ENCODE results near the gene MAGI2. TPM values are rescaled to one million over a fixed set of nuclear protein-coding genes. Genes with fewer than 3 reads are reported as not detected.

MAGI2 gene
- total and polyA plus RNA-seq, 2 experiments from 2014 or later, result 16.8 to 24.7 TPM

GRCh38 chr7:78716876-78717275, 736.6 kb downstream of the MAGI2 start:
- DNase-seq (ENCODE audit: low read depth in 1 of 2, low spot score in 1 of 2), result peak in 1 of 2 donors; percentile 61

GRCh38 chr7:78714356-78714755, 739.1 kb downstream of the MAGI2 start:
- Histone ChIP-seq H3K4me3 (no peak overlapping the region), H3K4me1 (ENCODE audit: low read depth) (peaks cover 18% of the 10 kb centered on the region), H3K27ac (no peak overlapping the region), H3K9me3 (ENCODE audit: low read depth) (no peaks in the 10 kb centered on the region), H3K36me3 (no peaks in the 10 kb centered on the region), H3K27me3 (no peaks in the 10 kb centered on the region)
- DNase-seq (ENCODE audit: low read depth in 1 of 2, low spot score in 1 of 2), result no peak
- TF ChIP-seq CTCF (IDR thresholded peaks at IDR 0.05; ENCODE audit: low read depth, low read length), result no peak

More at GRCh38 chr7:78716876-78717275, 736.6 kb downstream of the MAGI2 start:
- Histone ChIP-seq H3K4me3 (no peak overlapping the region), H3K4me1 (ENCODE audit: low read depth) (peaks cover 31% of the 10 kb centered on the region), H3K9me3 (ENCODE audit: low read depth) (no peaks in the 10 kb centered on the region), H3K36me3 (no peaks in the 10 kb centered on the region), H3K27ac (peak overlapping the region; percentile 86), H3K27me3 (no peaks in the 10 kb centered on the region)
- TF ChIP-seq CTCF (IDR thresholded peaks at IDR 0.05; ENCODE audit: low read depth, low read length), result no peak

- Histone ChIP-seq H3K9me3 (ENCODE audit: low read depth) (no peaks in the 10 kb centered on the region), H3K4me3 (no peak overlapping the region), H3K27ac (no peak overlapping the region), H3K27me3 (no peaks in the 10 kb centered on the region), H3K4me1 (ENCODE audit: low read depth) (peaks cover 12% of the 10 kb centered on the region), H3K36me3 (no peaks in the 10 kb centered on the region)
- DNase-seq (ENCODE audit: low read depth in 1 of 2, low spot score in 1 of 2), result no peak
- TF ChIP-seq CTCF (IDR thresholded peaks at IDR 0.05; ENCODE audit: low read depth, low read length), result no peak
Measured at GRCh38 chr7:78712111-78712510, 741.4 kb downstream of the MAGI2 start.

GRCh38 chr7:78709658-78710057, 743.8 kb downstream of the MAGI2 start:
- no peak for TF ChIP-seq CTCF (IDR thresholded peaks at IDR 0.05; ENCODE audit: low read depth, low read length)
- Histone ChIP-seq H3K27ac (no peak overlapping the region), H3K4me1 (ENCODE audit: low read depth) (peaks cover 2% of the 10 kb centered on the region), H3K9me3 (ENCODE audit: low read depth) (no peaks in the 10 kb centered on the region), H3K4me3 (no peak overlapping the region), H3K27me3 (no peaks in the 10 kb centered on the region), H3K36me3 (no peaks in the 10 kb centered on the region)
- DNase-seq (ENCODE audit: low read depth in 1 of 2, low spot score in 1 of 2), result no peak

- Histone ChIP-seq H3K4me3 (no peak overlapping the region), H3K36me3 (no peaks in the 10 kb centered on the region), H3K27ac (no peak overlapping the region), H3K4me1 (ENCODE audit: low read depth) (no peaks in the 10 kb centered on the region), H3K9me3 (ENCODE audit: low read depth) (no peaks in the 10 kb centered on the region), H3K27me3 (no peaks in the 10 kb centered on the region)
- no peak for TF ChIP-seq CTCF (IDR thresholded peaks at IDR 0.05; ENCODE audit: low read depth, low read length)
- no peak for DNase-seq (ENCODE audit: low read depth in 1 of 2, low spot score in 1 of 2)
Measured at GRCh38 chr7:78704504-78704903, 749.0 kb downstream of the MAGI2 start.

- TF ChIP-seq CTCF (IDR thresholded peaks at IDR 0.05; ENCODE audit: low read depth, low read length), result no peak
- Histone ChIP-seq H3K4me3 (no peak overlapping the region), H3K27me3 (no peaks in the 10 kb centered on the region), H3K4me1 (ENCODE audit: low read depth) (no peaks in the 10 kb centered on the region), H3K36me3 (no peaks in the 10 kb centered on the region), H3K27ac (no peak overlapping the region), H3K9me3 (ENCODE audit: low read depth) (no peaks in the 10 kb centered on the region)
- DNase-seq (ENCODE audit: low read depth in 1 of 2, low spot score in 1 of 2), result no peak
Measured at GRCh38 chr7:78703391-78703790, 750.1 kb downstream of the MAGI2 start.

Measured in cardiac muscle cell (in vitro differentiated cells and primary cell).